Tibial nerve (tissue), 4 donors: ENCODE measurements around the gene WFDC5.

Experiments used
- EP300 ChIP-seq, 2 donors: sonication (generic); formaldehyde crosslinking; IDR thresholded peaks; one replicate each; pipeline ENCODE4 v1.6.1; 2017; ENCODE audit warnings: antibody characterized with exemption in 2 of 2, mild to moderate bottlenecking in 1 of 2
- POLR2A ChIP-seq, 2 donors: fragments of 450-650 bp; IDR thresholded peaks; one replicate each; pipeline ENCODE4 v1.6.1; 2017; ENCODE audit warnings: antibody characterized with exemption in 2 of 2, mild to moderate bottlenecking in 2 of 2, moderate library complexity in 2 of 2
- TF ChIP-seq, protein P1 (sequence below), 5 experiments: fragments of 200-600 bp in 3 of 5; fragments of 450-650 bp in 2 of 5; sonication (generic) in 3 of 5; IDR thresholded peaks; one replicate each; pipeline ENCODE4 v1.5.1; 2016 to 2019; ENCODE audit warnings: antibody characterized with exemption in 5 of 5, mild to moderate bottlenecking in 3 of 5, moderate library complexity in 2 of 5

DNA sequence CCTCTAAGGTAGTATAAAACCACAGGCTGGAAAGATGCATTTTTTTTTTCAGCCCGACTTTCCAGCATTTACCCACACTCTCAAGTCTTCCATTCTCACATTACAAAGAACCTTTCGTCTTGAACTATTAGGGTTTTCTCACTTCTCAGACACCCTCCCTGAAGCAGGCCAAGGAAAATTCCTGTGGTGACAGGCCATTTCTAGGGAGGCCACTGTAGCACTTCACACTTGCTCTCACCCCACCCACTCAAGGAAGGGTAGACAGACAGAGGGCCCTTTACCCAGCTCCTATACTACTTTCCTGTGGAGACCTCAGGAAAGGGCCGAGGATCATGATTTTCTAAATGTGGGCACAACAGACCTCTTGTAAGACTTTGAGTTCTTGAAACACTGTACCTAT lies 41.8 kb downstream of the WFDC5 start:
- TF ChIP-seq, protein P1, sequence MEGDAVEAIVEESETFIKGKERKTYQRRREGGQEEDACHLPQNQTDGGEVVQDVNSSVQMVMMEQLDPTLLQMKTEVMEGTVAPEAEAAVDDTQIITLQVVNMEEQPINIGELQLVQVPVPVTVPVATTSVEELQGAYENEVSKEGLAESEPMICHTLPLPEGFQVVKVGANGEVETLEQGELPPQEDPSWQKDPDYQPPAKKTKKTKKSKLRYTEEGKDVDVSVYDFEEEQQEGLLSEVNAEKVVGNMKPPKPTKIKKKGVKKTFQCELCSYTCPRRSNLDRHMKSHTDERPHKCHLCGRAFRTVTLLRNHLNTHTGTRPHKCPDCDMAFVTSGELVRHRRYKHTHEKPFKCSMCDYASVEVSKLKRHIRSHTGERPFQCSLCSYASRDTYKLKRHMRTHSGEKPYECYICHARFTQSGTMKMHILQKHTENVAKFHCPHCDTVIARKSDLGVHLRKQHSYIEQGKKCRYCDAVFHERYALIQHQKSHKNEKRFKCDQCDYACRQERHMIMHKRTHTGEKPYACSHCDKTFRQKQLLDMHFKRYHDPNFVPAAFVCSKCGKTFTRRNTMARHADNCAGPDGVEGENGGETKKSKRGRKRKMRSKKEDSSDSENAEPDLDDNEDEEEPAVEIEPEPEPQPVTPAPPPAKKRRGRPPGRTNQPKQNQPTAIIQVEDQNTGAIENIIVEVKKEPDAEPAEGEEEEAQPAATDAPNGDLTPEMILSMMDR (IDR thresholded peaks at IDR 0.05): no peak
- TF ChIP-seq EP300 (IDR thresholded peaks at IDR 0.05): no peak
- no peak for TF ChIP-seq POLR2A (IDR thresholded peaks at IDR 0.05)
